KG1 (cell line): Measurements from ENCODE around the gene ARID5A.
"Not testable (repeated sequence)": the region's sequence is repeated elsewhere in the genome, so short reads cannot be mapped to it uniquely, and the experiment has no call there.

Experiments
- DNase-seq: peaks from one replicate; lab custom pipeline; 2025; lab: John Stamatoyannopoulos, UW

ARID5A gene, protein sequence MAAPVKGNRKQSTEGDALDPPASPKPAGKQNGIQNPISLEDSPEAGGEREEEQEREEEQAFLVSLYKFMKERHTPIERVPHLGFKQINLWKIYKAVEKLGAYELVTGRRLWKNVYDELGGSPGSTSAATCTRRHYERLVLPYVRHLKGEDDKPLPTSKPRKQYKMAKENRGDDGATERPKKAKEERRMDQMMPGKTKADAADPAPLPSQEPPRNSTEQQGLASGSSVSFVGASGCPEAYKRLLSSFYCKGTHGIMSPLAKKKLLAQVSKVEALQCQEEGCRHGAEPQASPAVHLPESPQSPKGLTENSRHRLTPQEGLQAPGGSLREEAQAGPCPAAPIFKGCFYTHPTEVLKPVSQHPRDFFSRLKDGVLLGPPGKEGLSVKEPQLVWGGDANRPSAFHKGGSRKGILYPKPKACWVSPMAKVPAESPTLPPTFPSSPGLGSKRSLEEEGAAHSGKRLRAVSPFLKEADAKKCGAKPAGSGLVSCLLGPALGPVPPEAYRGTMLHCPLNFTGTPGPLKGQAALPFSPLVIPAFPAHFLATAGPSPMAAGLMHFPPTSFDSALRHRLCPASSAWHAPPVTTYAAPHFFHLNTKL

DNA sequence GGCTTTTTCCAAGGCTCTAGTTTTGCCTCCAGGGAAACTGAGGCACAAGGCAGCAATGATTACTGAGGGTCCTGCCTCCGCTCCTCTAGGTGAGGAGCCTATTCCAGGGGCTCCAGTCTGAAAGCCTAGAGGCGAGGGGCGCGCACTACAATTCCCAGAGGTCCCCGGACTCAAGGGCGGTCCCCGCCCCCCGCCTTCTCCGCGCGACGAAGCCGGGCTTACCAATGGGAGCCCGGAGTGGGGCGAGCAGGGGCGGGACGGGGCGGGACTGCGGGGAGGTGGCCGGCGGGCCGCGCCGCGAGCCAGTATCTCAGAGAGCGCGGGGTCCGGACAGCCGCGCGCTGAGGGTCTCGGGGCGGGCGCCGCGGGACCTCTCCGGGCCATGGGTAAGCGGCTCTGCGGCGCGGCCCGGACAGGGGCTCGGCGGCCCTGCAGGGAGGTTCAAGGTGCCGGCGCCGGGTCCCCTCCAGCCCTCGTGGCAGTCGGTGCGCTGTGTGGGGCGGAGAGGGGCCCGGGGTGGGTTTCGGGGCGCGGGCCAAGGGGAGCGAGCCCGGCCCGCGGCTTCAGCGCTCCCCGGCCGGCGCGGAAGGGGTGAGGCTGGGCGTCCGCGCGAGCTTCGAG lies at the start of gene ARID5A:
Gene ARID5A, plus strand, starts transcription at position 308 of the 621 bp plus-strand sequence. Its CDS starts 75 bp downstream, at position 383.
- DNase-seq, result peak; percentile 64

DNA sequence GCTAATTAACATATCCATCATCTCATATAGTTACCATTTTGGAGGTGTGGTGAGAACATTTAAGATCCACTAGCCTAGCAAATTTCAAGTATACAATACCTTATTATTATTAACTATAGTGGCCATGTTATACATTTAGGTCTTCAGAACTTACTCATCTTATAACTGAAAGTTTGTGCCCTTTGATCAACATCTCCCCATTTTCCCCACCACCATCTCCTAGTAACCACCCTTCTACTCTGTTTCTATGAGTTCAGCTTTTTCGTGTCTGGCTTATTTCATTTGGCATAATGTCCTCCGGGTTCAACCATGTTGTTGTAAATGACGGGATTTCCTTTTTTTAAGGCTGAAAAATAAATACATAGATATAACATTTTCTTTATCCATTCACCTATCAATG lies 47.3 kb upstream of the ARID5A start:
- DNase-seq, result no peak

DNA sequence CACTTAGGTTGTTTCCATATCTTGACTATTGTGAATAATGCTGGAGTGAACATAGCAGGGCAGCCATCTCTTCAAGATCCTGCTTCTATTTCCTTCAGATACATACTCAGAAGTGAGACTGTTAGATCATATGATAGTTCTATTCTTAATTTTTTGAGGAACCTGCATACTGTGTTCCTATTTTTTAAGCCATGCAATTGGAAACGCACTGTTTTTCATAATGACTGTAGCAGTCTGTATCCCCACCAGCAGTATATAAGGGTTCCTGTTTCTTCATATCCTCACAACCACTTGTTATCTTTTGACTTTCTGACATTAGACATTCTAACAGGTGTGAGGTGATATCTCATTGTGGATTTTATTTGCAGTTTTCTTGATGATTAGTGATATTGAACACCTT lies 46.9 kb upstream of the ARID5A start:
- DNase-seq, result no peak

DNA sequence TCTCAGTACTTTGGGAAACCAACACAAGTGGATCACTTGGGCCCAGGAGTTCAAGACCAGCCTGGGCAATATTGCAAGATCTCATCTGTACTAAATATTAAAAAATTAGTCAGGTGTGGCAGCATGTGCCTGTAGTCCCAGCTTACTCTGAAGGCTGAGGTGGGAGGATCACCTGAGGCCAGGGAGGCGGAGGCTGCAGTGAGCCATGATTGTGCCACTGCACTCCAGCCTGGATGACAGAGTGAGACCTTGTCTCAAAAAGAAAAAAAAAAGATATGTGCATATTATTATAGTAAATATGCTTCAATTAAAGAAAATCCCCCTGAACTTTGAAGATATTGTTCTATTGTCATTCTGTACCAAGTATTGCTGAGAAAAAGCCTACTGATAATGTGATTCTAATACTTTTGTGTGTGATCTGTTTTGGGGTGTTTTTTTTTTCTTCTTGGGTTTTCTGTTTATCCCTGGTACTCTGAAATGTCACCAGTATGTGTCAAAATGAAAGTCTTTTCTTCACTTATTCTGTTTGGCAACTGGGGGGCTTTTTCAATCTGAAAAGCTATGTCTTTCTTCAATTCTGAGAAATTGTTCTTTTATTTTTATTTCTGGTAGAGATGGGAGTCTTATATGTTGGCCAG lies 44.6 kb upstream of the ARID5A start:
- no peak for DNase-seq

DNA sequence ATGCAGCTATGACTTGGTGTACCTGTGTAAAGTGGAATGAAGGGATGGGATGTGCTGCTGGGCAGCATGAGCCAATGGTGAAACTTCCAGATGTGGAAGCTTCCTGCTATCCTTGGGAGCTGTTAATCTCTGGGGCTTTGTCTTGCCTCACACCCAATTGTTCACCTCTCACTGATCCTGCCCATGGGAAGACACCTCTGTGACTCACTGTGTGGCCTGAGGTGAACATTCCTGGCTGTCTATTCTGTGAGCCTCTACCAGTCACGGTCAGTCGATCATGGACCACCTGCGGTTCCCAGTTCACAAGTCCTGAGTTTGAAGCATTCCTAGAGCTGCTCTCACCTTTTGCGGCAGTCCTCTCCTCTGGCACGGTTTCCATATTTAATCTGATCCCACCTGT lies 43.5 kb upstream of the ARID5A start:
- DNase-seq, result no peak

DNA sequence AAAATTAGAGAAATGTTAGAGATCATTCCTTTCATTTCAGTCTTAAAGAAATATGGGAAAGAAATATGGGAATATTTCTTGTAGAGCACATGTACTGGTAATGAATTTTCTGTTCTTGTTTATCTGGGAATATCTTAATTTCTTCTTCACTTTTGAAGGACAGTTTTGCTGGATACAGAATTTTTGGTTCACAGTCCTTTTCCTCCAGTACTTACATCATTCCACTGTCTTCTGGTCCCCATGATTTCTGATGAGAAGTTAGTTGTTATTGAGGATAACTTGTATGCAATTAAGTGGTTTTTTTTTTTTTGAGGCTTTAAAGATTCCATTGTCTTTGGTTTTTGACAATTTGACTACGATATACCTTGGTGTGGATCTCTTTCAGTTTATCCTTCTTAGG lies 42.4 kb upstream of the ARID5A start:
- no peak for DNase-seq

DNA sequence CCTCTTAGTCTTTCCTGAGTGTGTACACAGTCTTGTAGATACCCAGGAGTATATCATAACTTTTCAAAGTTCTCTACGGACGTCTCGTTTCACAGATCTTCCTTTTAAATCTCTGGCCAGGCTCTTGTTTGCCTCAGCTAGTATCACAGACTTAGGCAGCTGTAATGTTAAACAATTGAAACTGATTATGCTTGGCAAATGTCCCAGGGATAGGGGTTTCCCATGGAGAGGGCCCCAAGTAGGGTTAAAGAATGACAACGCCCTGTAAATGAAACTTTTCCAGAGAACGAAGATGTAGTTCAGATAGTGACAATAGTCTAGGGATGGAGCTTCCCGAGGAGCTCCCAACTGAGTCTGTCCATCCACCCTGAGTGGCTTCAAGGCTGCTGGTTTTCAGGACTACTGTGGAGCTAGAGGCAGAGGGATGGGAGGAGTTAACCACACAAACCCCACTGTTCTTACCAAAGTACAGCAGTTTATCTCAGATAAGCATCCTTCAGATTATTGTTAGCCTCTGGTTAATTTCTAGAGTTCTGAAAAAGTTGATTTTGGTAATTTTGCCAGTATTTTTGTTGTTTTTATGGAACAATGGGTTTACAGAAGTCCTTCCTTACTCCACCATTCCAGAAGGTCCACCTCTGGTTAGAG lies 40.4 kb upstream of the ARID5A start:
- DNase-seq, result no peak

DNA sequence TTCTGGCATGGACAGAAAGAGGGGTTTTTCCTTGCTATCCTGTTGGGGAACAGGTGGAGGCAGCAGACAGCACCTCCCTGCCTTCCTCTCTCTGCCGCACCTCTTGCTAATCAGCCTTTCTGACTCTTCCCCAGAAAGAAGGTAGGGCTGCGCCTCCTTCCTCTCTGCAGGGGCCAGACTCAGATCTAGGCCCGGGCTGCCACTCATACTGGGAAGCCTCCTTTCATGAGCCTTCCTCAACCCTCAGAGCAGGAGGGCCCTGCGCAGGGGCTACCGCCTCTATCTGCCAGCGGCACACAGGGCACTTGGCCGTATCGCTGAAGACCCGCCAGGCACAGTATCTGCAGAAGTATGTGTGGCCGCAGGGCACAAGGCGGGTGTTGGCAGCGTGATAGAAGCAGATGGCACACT lies 38.5 kb upstream of the ARID5A start:
- no peak for DNase-seq

DNA sequence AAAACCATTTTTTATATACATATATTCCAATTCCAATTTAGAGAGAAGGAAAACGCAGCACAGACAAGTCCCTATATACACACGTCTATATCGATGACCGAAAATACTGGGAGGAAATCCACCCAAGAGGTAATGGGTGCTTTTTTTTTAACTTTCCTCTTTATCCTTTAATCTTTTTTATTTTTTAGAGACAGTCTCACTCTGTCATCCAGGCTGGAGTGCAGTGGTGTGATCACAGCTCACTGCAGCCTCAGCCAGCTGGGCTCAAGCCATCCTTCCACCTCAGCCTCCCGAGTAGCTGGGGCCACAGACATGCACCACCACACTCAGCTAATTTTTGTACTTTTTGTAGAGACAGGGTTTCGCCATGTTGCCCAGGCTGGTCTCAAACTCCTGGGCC lies 37.9 kb upstream of the ARID5A start:
- DNase-seq, result not testable (repeated sequence)

DNA sequence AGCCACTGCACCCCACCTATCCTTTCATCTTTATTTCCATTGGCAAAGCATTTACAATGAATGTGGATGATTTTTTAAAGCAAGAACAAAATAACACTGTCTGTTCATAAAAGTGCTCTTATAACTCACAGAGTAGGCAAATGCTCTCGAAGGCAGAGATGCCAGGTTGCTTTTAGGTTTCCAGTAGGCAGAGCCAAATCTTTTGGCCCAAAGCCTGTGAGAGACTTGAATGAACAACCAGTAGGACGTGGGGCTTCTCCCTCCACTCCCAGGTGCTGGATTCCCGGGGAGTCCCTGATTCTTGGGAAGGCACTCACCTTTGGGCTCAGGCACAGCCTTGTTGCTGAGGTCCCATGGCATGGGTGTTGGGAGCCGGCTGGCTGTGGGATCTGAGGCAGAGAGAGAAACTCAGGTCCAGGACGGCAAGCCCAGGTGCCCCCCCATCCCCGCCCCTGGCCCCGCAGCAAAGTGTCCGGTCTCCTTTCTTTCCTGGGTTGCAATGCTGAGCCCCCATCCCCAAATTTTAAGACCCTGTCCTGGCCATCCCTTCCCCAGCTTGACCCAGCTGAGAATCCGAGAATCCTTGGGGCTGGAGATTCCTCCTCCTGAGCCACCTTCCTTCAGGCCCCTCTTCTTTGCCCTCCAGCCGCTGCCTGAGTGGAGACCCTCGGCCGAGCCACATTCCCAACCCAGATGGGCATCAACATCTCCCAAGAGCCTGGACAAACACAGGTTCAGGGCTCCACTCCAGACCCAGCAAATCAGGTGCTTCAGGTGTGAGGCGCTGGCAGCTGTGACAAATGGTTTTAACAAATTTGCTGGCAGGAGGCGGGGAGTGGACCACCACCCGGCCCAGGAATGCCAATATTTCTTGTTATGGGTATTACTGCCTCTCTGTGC lies 37.2 kb upstream of the ARID5A start:
- DNase-seq, result no peak

DNA sequence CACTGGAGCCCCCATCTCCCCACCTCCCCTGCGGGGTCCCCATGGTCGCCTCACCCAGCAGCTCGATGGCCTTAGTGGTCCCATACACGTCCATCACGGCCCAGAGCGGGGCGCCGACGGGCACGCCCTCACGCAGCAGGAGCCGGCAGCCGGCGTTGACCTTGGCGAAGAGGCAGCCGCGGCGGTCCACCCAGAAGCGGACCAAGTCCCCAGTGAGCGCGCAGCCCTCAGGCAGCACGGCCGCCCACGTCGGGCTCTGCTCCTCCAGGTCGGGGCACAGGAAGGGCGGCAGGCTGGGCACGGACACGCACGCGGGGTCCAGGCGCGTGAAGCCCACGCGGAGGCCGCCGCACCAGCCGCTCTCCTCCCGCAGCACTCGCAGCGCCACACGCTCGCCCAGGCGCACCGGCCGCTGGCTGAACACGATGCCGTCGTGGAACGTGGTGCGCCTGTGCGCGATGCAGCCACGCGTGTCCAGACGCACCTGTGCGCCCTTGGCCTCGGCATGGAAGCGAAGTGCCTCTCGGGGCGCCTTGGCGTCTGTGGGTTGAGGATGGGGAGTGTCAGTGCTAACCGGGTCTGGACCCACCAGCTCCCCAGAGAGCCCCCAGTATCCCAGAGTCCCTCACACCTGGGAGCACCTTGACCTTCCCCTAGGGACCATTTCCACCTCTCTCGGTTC lies 36.0 kb upstream of the ARID5A start:
- no peak for DNase-seq

DNA sequence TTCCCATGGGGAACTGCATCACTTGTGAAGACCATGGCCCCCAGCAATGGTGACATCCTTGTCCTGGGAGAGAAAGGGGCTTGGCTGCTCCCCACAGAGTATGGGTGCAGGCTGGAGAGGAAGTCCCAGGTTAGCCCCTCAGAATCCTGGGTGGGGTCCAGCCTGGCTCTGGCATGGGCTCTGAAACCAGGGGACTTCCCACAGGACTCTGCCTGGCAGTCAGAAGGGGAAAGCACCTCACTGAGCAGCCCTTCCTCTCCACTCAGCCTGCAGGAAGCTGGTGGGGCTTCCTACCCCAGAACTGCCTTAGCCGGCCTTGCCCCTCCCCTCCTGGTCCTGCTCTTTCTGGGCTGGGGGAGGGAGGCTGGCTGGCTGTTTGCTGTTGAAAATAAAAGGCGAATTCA lies 35.1 kb upstream of the ARID5A start:
- no peak for DNase-seq

DNA sequence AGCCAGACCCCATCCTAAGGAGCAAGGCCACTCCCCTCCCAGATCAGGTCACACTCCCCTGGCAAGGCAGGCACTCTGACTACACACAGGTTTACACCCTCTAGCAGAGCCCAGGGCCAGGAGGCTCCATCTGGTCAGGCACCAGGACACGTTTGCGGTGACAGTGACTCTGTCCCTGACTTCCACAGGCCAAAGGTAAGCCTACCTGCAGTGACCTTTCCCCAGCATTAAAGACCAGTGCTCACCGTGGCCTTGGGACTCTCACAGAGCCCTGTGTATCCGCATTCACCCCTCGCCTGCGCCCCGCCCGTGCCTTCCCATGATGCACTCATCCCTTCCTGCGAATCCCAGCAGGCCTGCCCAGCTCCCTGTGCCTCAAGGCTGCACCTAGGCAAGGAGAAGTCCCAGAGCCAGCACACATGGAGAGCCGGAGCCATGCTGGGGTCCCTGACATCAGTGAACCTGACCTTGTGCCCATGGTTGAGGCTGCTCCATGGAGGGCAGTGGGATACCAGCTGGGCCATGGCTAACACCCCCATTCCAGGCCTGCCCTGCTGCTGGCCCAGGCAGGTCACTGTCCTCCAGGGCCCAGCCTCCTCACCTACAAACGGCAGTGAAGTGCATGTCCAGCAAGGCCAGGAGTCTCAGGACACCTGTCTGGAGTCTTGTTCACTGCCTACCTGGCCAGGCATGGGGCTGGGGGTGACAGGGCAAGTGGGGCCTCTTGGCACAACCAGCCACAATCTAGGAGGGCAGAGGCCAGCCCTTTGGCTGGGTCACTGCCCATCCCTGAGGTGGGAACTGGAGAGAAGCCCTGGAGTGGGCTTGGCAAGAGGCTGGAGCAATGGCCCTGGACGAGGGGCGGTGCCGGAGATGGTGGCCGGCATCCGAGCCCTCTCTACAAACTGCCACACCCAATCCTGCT lies 34.4 kb upstream of the ARID5A start:
- no peak for DNase-seq

DNA sequence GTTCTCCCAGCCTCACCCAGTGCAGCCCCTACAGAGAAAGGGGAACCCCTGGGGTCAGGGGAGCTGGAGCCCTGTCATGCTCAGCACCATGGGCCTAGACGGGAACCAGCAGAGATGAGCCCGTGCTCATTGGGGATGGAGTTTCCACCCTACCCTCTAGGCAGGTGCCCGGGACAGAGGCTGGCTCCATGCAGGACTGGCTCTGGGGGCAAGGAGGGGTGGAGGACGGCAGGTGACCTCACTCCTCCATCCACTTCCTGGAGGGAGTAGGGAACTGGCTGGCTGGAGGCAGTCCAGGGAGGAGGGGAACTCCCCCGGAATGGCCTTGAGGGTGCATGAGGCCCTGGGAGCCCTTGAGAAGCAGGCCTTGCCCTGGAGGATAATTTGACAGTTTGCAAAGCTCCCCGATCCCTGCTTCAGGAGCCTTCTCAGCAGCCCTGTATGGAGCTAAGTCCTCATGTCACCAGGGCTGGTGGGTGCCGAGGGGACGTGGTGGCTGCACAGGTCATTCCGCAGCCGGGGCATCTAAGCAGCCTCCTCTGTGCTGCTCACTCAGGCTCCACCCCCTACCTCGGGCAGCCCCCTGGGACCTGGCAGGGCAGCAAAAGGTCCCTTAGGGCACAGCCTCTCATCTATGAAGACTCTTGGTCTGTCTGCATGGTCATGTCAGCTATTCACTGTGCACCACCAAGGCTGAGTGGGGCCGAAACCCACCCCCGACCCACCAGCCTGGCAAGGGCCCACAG lies 33.5 kb upstream of the ARID5A start:
- DNase-seq, result no peak

DNA sequence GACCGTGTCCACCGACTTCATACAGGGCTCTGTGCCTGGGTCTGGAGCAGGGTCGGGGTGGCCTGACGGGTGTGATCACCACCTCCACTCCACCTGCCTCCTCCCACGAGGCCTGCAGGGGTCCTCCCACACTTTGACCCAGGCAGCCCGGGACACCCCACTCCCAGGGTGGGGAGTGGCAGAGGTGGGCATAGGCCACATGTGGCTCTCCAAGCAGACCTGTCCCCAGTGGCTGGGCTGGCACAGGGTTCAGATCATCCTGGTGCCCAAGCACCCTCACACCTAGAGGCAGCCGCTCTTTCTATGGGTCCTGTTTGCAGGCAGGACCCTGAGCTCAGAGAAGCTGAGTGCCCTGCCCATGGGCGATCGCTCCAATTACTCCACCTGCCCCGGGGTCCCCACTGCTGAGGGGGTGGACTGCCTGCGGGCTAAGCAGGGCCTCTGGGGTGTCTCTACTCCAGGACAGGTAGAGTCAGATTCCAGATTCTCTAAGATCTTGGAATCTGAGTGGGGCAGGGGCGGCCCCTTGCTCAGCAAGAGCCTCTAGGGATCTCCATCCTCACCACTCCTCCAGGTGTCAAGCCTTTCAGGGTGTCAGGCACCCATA lies 32.8 kb upstream of the ARID5A start:
- DNase-seq, result no peak

DNA sequence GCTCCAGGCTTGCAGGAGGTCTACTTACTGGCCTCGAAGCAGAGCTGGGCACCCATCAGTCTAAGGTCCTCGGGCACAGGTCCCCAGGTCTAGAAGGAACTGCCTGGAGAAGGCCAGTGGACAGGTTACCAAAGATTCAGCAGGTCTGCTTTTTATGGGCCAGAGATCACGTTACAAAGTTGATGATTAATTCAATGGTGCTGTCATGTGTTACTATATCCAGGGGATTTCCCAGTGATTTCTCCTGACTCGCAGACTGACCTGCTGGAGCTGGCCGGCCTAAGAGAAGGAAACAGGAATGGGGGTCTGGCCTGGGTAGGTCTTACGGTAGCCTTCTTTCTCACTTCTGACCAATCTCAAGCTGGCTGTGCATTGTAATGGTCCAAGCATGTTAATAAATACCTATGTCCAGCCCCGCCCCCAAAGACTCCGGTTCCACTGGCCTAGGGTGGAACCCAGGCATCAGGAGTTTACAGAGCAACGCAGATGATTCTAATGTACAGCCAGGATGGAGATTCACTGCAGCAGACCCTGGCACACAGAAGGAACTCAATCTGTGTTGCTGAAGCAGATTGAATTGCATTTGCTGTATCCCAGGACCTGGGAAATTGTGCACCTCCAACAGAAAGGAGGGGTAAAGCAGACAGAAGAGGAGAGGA lies 31.2 kb upstream of the ARID5A start, which contains the start of gene NEURL3:
Gene NEURL3, minus strand, starts transcription at position 127 of the 659 bp plus-strand sequence. Its CDS starts 71 bp downstream, at position 56.
- DNase-seq, result no peak

DNA sequence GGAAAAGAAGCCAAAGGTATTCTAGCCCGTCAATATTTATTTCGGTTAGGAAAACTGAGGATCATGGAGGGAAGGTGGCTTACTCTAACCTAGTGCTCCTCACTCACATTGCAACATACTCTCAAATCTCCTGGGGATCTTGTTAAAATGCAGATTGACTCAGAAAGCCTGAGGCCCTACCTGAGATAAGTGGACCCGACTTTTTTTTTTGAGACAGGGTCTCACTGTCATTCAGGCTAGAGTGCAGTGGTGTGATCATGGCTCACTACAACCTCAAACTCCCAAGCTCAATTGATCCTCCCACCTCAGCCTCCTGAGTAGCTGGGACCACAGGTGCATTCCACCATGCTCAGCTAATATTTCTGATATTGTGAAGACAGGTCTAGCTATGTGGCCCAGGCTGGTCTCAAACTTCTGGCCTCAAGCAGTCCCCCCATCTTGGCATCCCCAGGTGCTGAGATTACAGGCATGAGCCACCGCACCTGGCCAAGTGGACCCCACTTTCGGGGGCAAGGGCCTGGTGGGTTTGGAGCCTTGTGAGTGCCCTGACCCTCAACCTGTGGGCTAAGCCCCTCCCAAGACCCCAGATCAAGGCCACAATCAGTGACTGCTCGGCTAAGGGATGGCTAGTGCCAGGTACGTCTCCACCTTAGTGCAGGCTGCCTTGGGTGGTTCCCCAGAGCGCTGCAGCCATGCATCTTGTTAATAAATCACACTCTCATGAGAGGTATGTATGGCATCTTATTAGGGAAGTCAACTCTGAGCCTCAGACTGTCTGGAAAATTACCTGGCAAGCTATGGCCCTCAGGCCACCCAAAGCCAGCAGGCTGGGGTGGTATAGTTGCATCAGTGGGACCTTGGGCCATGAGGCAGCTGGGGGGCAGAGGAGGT lies 30.3 kb upstream of the ARID5A start:
- DNase-seq, result no peak
